Osteoblast (primary cell): ENCODE measurements around the gene CCDC102A. TPM values are rescaled to one million over a fixed set of nuclear protein-coding genes. Genes with fewer than 3 reads are reported as not detected.

Experiments used
- DNase-seq: peaks from one replicate; pipeline ENCODE4 v3.0.0; 2011; ENCODE audit warnings: low spot score, mixed read lengths; ENCODE audit not compliant: insufficient read length; ENCODE audit errors: missing footprints
- H2AFZ ChIP-seq: 2 replicates; pipeline ENCODE4 v1.6.0; 2011; ENCODE audit warnings: mild to moderate bottlenecking, low read length
- H3K27ac ChIP-seq: 2 replicates; pipeline ENCODE4 v1.5.1; 2011; ENCODE audit warnings: mild to moderate bottlenecking, low read depth, low read length, moderate library complexity
- H3K27me3 ChIP-seq: 2 replicates; pipeline ENCODE4 v1.6.0; 2012; ENCODE audit warnings: mild to moderate bottlenecking, control low read depth, inconsistent platforms, low read length, moderate library complexity; ENCODE audit not compliant: insufficient read depth
- H3K36me3 ChIP-seq: 2 replicates; pipeline ENCODE4 v1.5.1; 2011; ENCODE audit warnings: mild to moderate bottlenecking, low read length, control low read depth, moderate library complexity; ENCODE audit not compliant: insufficient read depth
- H3K4me1 ChIP-seq: 2 replicates; pipeline ENCODE4 v1.5.1; 2011; ENCODE audit warnings: mild to moderate bottlenecking, low read length, control low read depth, moderate library complexity; ENCODE audit not compliant: insufficient read depth
- H3K4me2 ChIP-seq: 2 replicates; pipeline ENCODE4 v1.6.0; 2011; ENCODE audit warnings: mild to moderate bottlenecking, low read length; ENCODE audit not compliant: insufficient read depth
- H3K4me3 ChIP-seq: fragments of 200-600 bp; sonication (generic); 3 replicates; pipeline ENCODE4 v1.5.1; 2012; ENCODE audit warnings: mild to moderate bottlenecking, low read length, inconsistent platforms; ENCODE audit not compliant: insufficient read depth
- H3K79me2 ChIP-seq: 2 replicates; pipeline ENCODE4 v1.6.0; 2012; ENCODE audit warnings: mild to moderate bottlenecking, low read length, control low read depth, inconsistent platforms; ENCODE audit not compliant: insufficient read depth
- H3K9me3 ChIP-seq: 2 replicates; pipeline ENCODE4 v1.5.1; 2011; ENCODE audit warnings: low read depth, low read length, control low read depth
- H4K20me1 ChIP-seq: 2 replicates; pipeline ENCODE4 v1.6.0; 2012; ENCODE audit warnings: mild to moderate bottlenecking, low read length, control low read depth; ENCODE audit not compliant: insufficient read depth
- CTCF ChIP-seq: IDR thresholded peaks from 2 replicates; pipeline ENCODE4 v1.5.1; 2011; ENCODE audit warnings: mild to moderate bottlenecking, low read depth, low read length, moderate library complexity; ENCODE audit errors: extremely low read depth
- total RNA-seq: library from RNA; depleted of rRNA; stranded (reverse); fragments of >200 nt; gene quantifications from 2 replicates; pipeline ENCODE4 v1.2.3, GENCODE V29; 2012

CCDC102A gene
- total RNA-seq, 1 donor, result 9.8 TPM

- H4K20me1 ChIP-seq, result peaks cover 40% of the 10 kb centered on the region
- H3K27me3 ChIP-seq, result no peaks in the 10 kb centered on the region
- no peaks in the 10 kb centered on the region for H3K4me1 ChIP-seq
- no peak for DNase-seq
- H3K4me2 ChIP-seq, result no peak overlapping the region
- no peak overlapping the region for H3K27ac ChIP-seq
- H3K36me3 ChIP-seq, result peaks cover 74% of the 10 kb centered on the region
- H2AFZ ChIP-seq, result no peak overlapping the region
- peaks cover 9% of the 10 kb centered on the region for H3K79me2 ChIP-seq
- no peak for TF ChIP-seq CTCF
- no peak overlapping the region for H3K4me3 ChIP-seq
- no peaks in the 10 kb centered on the region for H3K9me3 ChIP-seq
Measured at GRCh38 chr16:57471852-57472664, 64.3 kb downstream of the CCDC102A start.

GRCh38 chr16:57471209-57471608 is 65.2 kb downstream of the CCDC102A start:
- Histone ChIP-seq H3K36me3 (peaks cover 80% of the 10 kb centered on the region), H3K79me2 (peaks cover 4% of the 10 kb centered on the region), H2AFZ (no peak overlapping the region), H3K4me2 (no peak overlapping the region), H3K4me1 (no peaks in the 10 kb centered on the region), H3K9me3 (no peaks in the 10 kb centered on the region), H4K20me1 (peaks cover 35% of the 10 kb centered on the region), H3K27ac (no peak overlapping the region), H3K4me3 (no peak overlapping the region), H3K27me3 (no peaks in the 10 kb centered on the region)
- no peak for DNase-seq
- TF ChIP-seq CTCF, result no peak

GRCh38 chr16:57470711-57471110 is 65.7 kb downstream of the CCDC102A start:
- Histone ChIP-seq H3K9me3 (no peaks in the 10 kb centered on the region), H3K4me1 (no peaks in the 10 kb centered on the region), H3K27ac (no peak overlapping the region), H3K36me3 (peaks cover 85% of the 10 kb centered on the region), H3K27me3 (no peaks in the 10 kb centered on the region), H3K79me2 (peaks cover 8% of the 10 kb centered on the region), H3K4me3 (no peak overlapping the region), H2AFZ (no peak overlapping the region), H3K4me2 (no peak overlapping the region), H4K20me1 (peaks cover 35% of the 10 kb centered on the region)
- no peak for DNase-seq
- TF ChIP-seq CTCF, result no peak

GRCh38 chr16:57469917-57470470 is 66.4 kb downstream of the CCDC102A start:
- no peak for DNase-seq
- TF ChIP-seq CTCF, result no peak
- Histone ChIP-seq H3K4me1 (no peaks in the 10 kb centered on the region), H3K36me3 (peaks cover 88% of the 10 kb centered on the region), H3K4me2 (no peak overlapping the region), H3K79me2 (peaks cover 16% of the 10 kb centered on the region), H3K27ac (no peak overlapping the region), H2AFZ (no peak overlapping the region), H3K27me3 (no peaks in the 10 kb centered on the region), H3K9me3 (no peaks in the 10 kb centered on the region), H4K20me1 (peaks cover 39% of the 10 kb centered on the region), H3K4me3 (no peak overlapping the region)
